Motor neuron (in vitro differentiated cells): Measurements from ENCODE around the gene NOX3. TPM values are rescaled to one million over a fixed set of nuclear protein-coding genes. Genes with fewer than 3 reads are reported as not detected.

Experiments
- ATAC-seq, 8 experiments: fragments of 200-7000 bp; cut with Tn5 transposase; replicated peaks in 6 of 8; 2 replicates each; pipeline ENCODE4 v1.8.0; 2021; ENCODE audit warnings: mild to moderate bottlenecking in 8 of 8, moderate library complexity in 8 of 8
- H3K27ac ChIP-seq, 2 donors: fragments of 250-450 bp; sonication (Bioruptor Pico); 2 replicates each; pipeline ENCODE4 v1.9.0; 2021; ENCODE audit warnings: antibody characterized with exemption in 2 of 2, mild to moderate bottlenecking in 2 of 2, moderate library complexity in 1 of 2
- H3K4me1 ChIP-seq, 2 donors: fragments of 250-450 bp; sonication (Bioruptor Pico); replicated peaks in 1 of 2; 2 replicates each; pipeline ENCODE4 v1.6.1; 2021; ENCODE audit warnings: antibody characterized with exemption in 2 of 2, mild to moderate bottlenecking in 2 of 2, moderate library complexity in 1 of 2
- H3K4me3 ChIP-seq, 5 donors: fragments of 250-450 bp; sonication (Bioruptor Pico); 2 replicates each; pipeline ENCODE4 v1.9.0; 2021; ENCODE audit warnings: antibody characterized with exemption in 5 of 5, mild to moderate bottlenecking in 5 of 5, moderate library complexity in 4 of 5
- WGBS, 10 experiments: fragments of 450-650 bp; shearing (Covaris generic); methylation state at CpG; one replicate each; pipeline ENCODE4 v1.0.0; 2022; 5-methylcytosine and 5-hydroxymethylcytosine counted together
- in situ Hi-C, 9 experiments: fragments of 400-800 bp; cut with MboI; loops; one replicate each; pipeline ENCODE4 v1.15.0; 2021; ENCODE audit warnings: low sequenced_read_pairs in 9 of 9, low pct_unique_long_range_greater_than_20kb in 2 of 9; ENCODE audit not compliant: unreplicated experiment in 9 of 9
- total RNA-seq, 8 experiments: library from RNA; unstranded; fragments of 300-600 nt; gene quantifications; 2 replicates each; pipeline versions ENCODE4 v1.2.3 to v1.2.4, GENCODE V29; 2022

The NOX3 gene
- total RNA-seq, 8 experiments from 2014 or later: not detected

- Histone ChIP-seq H3K4me1 (peaks cover 3 to 28% of the 10 kb centered on the region in 2 donors), H3K4me3 (no peak overlapping the region), H3K27ac (peak overlapping the region in 1 of 2 donors; percentile 24)
- in situ Hi-C loops: no loop called here
- peak in 4 of 8 experiments; percentile 12 to 57 (median 33) for ATAC-seq
- WGBS, 10 experiments: 34 to 87% (median 65%) methylated on average over 2 to 6 of the region's 6 CpGs
Observed at GRCh38 chr6:155440398-155441111, 15.1 kb downstream of the NOX3 start.

DNA sequence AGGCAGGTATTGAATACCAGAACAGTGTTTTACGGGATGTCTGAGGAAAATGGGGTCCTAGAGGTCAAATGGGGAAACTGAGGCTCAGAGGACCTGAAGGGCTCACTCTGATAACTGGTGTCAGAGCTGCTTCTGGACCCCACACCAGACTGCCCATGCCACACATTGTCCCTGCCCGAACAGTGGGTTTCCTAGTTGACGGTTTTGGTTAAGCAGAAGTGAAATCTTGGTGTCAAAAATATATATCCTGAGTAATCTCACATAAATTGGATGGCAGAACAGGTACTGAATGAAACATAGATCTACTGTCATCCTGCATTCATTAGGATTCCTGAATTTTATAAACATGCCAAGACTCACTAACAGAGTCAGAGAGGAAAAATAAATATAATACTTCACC, 16.3 kb downstream of the NOX3 start:
- in situ Hi-C loops: no loop called here
- Histone ChIP-seq H3K27ac (no peak overlapping the region), H3K4me1 (peaks cover 3 to 32% of the 10 kb centered on the region in 2 donors), H3K4me3 (no peak overlapping the region)
- ATAC-seq: no peak
- 84 to 100% (median 100%) methylated on average over 1 to 3 of the region's 3 CpGs; no CpG with 5 or more reads in 4 of the 10 experiments for WGBS, 10 experiments

- ATAC-seq: peak in 2 of 8 experiments; percentile 24 to 34
- WGBS, 10 experiments: 60 to 100% (median 85%) methylated on average over 1 to 5 of the region's 5 CpGs
- peaks cover 3 to 28% of the 10 kb centered on the region in 2 donors for H3K4me1 ChIP-seq
- in situ Hi-C loops: no loop called here
- H3K27ac ChIP-seq: no peak overlapping the region
- no peak overlapping the region for H3K4me3 ChIP-seq
Observed at GRCh38 chr6:155436981-155437749, 18.5 kb downstream of the NOX3 start.

DNA sequence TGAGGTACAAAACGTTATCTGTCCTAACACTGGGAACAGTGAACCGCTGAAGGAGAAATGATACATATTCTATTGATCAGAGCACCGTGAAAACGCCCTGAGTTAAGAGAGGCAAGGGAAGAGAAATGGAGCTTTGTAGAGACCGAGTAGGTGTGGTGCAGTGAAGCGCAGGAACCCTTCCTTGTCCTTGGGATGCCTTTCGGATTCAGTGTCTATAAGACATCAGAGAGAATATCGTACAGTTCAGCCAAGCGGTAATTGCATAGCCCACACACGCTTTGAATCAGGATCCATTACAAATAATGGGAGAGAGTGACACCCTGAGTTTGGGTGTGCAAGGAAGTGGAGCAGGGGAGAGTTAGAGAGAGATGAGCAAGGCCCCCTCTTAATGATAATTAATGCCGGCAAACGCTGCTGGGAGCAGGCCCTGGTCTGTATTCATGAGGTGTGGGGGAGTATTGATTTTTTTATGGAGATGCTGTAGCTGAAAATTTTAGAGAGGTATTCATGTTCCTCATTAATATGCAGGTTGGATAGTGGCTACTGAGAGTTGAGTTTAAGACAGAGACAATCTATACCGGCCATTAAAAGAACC, 20.7 kb downstream of the NOX3 start:
- H3K27ac ChIP-seq: peak overlapping the region in 1 of 2 donors; percentile 37
- H3K4me1 ChIP-seq: peaks cover 0 to 21% of the 10 kb centered on the region in 2 donors
- 77 to 100% (median 90%) methylated on average over 2 to 11 of the region's 13 CpGs; no CpG with 5 or more reads in 1 of the 10 experiments for WGBS, 10 experiments
- in situ Hi-C loops: no loop called here
- peak in 4 of 8 experiments; percentile 44 to 64 (median 48) for ATAC-seq
- no peak overlapping the region for H3K4me3 ChIP-seq

GRCh38 chr6:155434096-155434495, 21.5 kb downstream of the NOX3 start:
- peaks cover 0 to 21% of the 10 kb centered on the region in 2 donors for H3K4me1 ChIP-seq
- in situ Hi-C loops: no loop called here
- H3K27ac ChIP-seq: no peak overlapping the region
- WGBS, 10 experiments: 50 to 100% (median 90%) methylated on average over 1 to 7 of the region's 8 CpGs; no CpG with 5 or more reads in 1 of the 10 experiments
- ATAC-seq: peak in 3 of 8 experiments; percentile 25 to 67 (median 46)
- H3K4me3 ChIP-seq: no peak overlapping the region

GRCh38 chr6:155432293-155432692, 23.3 kb downstream of the NOX3 start:
- Histone ChIP-seq H3K4me3 (no peak overlapping the region), H3K27ac (no peak overlapping the region), H3K4me1 (peaks cover 0 to 21% of the 10 kb centered on the region in 2 donors)
- in situ Hi-C loops: no loop called here
- WGBS, 10 experiments: 20 to 100% (median 75%) methylated on average over 1 to 5 of the region's 5 CpGs
- no peak for ATAC-seq

DNA sequence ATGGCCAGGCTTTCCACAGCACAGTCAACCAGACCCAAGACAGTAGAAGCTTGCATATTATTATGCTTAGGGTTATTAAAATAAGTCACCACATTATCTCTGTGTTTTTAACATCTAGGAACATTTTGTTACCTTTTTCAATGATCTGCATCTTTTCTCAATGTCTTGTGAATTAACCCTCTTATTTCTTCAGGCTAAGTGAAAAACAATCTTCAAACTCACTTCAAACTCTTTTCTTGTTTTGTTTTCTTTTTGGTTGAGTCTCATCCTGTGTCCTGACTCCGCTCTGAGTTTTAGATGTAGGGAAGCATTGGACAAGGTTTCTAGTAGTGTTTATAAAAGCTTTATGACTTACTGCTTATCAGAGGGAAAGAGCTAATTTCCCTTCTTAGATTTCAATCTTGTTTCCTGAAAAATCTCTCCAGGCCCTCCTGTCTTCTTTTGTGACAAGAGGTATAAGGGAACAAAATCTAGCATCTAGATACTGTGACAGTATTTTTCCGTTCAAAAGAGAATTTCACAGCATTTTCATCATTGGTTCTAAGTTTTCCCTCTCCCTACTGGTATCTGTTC, 26.2 kb downstream of the NOX3 start:
- Histone ChIP-seq H3K4me1 (peaks cover 0 to 15% of the 10 kb centered on the region in 2 donors), H3K27ac (no peak overlapping the region), H3K4me3 (no peak overlapping the region)
- no peak for ATAC-seq
- in situ Hi-C loops: no loop called here
- 63 to 100% (median 90%) methylated on average over 1 to 2 of the region's 2 CpGs for WGBS, 10 experiments

GRCh38 chr6:155426408-155426945, 29.2 kb downstream of the NOX3 start:
- in situ Hi-C loops: no loop called here
- Histone ChIP-seq H3K4me3 (no peak overlapping the region), H3K27ac (no peak overlapping the region), H3K4me1 (peaks cover 4 to 24% of the 10 kb centered on the region in 2 donors)
- WGBS, 10 experiments: 96 to 100% (median 100%) methylated on average over 1 to 3 of the region's 3 CpGs; no CpG with 5 or more reads in 4 of the 10 experiments
- no peak for ATAC-seq

DNA sequence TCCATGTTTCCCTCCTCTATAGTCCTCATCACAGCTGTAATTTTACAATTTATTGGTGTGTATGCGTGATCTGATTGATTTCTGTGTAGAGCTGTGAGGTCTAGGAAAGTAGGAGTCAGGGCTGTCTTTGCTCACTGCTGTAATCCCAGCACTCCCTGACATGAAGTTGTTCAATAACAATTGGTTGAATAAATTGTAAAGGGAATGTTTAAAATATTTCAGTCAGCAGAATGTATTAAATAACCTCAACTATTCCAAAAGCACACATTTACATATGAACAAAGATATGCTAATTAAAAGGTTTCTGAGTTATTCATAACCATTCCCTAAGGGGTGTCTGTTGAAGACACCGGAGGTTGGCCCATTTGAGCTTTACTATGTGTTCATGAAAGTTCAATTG, 31.5 kb downstream of the NOX3 start:
- Histone ChIP-seq H3K4me3 (no peak overlapping the region), H3K4me1 (peaks cover 4 to 20% of the 10 kb centered on the region in 2 donors), H3K27ac (no peak overlapping the region)
- WGBS, 10 experiments: 0 to 100% (median 62%) methylated on average over 1 to 2 of the region's 2 CpGs; no CpG with 5 or more reads in 2 of the 10 experiments
- ATAC-seq: peak in 7 of 8 experiments; percentile 20 to 97 (median 59)
- in situ Hi-C loops: no loop called here

DNA sequence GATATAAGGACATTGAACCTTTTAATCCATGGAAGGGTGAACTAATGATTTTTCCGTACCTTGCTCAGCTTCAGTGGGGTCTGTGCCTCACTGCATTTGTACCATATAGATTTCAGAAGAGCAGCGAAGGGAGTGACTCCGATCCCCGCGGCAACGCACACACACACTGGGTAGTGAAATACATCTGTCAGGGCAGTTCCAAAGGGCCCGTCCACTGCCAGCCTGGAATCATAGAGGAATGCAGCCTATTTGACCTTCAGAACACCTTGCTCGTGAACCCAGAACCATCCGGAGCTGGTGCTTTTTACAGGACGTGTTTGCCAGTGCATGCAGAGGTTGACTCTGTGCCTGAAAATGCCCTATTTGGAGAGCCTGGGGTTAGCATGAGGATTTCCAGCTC, 33.0 kb downstream of the NOX3 start:
- Histone ChIP-seq H3K4me1 (peaks cover 11 to 31% of the 10 kb centered on the region in 2 donors), H3K4me3 (no peak overlapping the region), H3K27ac (peak overlapping the region in 1 of 2 donors; percentile 3)
- WGBS, 10 experiments: 83 to 100% (median 93%) methylated on average over 1 to 9 of the region's 10 CpGs; no CpG with 5 or more reads in 3 of the 10 experiments
- ATAC-seq: peak in 5 of 8 experiments; percentile 49 to 66 (median 54)
- in situ Hi-C loops: no loop called here

GRCh38 chr6:155420492-155420891, 35.1 kb downstream of the NOX3 start:
- Histone ChIP-seq H3K27ac (no peak overlapping the region), H3K4me1 (peaks cover 11 to 32% of the 10 kb centered on the region in 2 donors), H3K4me3 (no peak overlapping the region)
- whole genome bisulfite sequencing, 10 experiments: 91 to 100% (median 100%) methylated on average over 1 to 2 of the region's 2 CpGs; no CpG with 5 or more reads in 3 of the 10 experiments
- in situ Hi-C loops: no loop called here
- no peak for ATAC-seq

GRCh38 chr6:155419161-155419560, 36.5 kb downstream of the NOX3 start:
- Histone ChIP-seq H3K4me3 (no peak overlapping the region), H3K4me1 (peaks cover 11 to 25% of the 10 kb centered on the region in 2 donors), H3K27ac (no peak overlapping the region)
- in situ Hi-C loops: no loop called here
- 4 to 100% (median 83%) methylated on average over 1 to 4 of the region's 4 CpGs; no CpG with 5 or more reads in 2 of the 10 experiments for WGBS, 10 experiments
- no peak for ATAC-seq
